ENCODE results near the gene FOXN3. TPM values are rescaled to one million over a fixed set of nuclear protein-coding genes. Genes with fewer than 3 reads are reported as not detected.

FOXN3 gene
- polyA plus RNA-seq, 1 donor from 2014 or later, result 10.3 TPM

GRCh38 chr14:89400529-89400928 lies 16.5 kb downstream of the FOXN3 start:
- Histone ChIP-seq H3K27ac (ENCODE audit: low read length) (peak overlapping the region; percentile 83), H3K36me3 (ENCODE audit: insufficient read depth, low read length) (no peaks in the 10 kb centered on the region), H3K4me2 (ENCODE audit: low read length) (peak overlapping the region; percentile 70), H3K9me3 (ENCODE audit: low read length) (no peaks in the 10 kb centered on the region), H3F3A (ENCODE audit: insufficient read depth, low read length, poor library complexity, severe bottlenecking) (peaks cover 4% of the 10 kb centered on the region), H3K27me3 (ENCODE audit: insufficient read depth, low read depth, low read length) (no peaks in the 10 kb centered on the region), H3K79me2 (replicated peaks; ENCODE audit: insufficient read depth, low read length) (peaks cover 65% of the 10 kb centered on the region), H4K20me1 (ENCODE audit: insufficient read depth) (no peaks in the 10 kb centered on the region), H3K9ac (ENCODE audit: low read length) (peak overlapping the region; percentile 56), H2AFZ (ENCODE audit: low read depth, low read length) (no peak overlapping the region), H3K4me3 (ENCODE audit: low read length) (peak overlapping the region; percentile 58), H3K9me2 (ENCODE audit: insufficient read depth, low read length) (no peaks in the 10 kb centered on the region)
- TF ChIP-seq EZH2 (IDR thresholded peaks at IDR 0.05; ENCODE audit: borderline replicate concordance, insufficient read depth, low read length, poor library complexity, severe bottlenecking), result no peak
- no peak for TF ChIP-seq CTCF (IDR thresholded peaks at IDR 0.05; ENCODE audit: poor library complexity, severe bottlenecking)
- TF ChIP-seq EP300 (conservative IDR thresholded peaks at IDR 0.05; ENCODE audit: poor library complexity, severe bottlenecking), result no peak
- no peak for TF ChIP-seq TAF1 (IDR thresholded peaks at IDR 0.05; ENCODE audit: low read depth)
- TF ChIP-seq RAD21 (conservative IDR thresholded peaks at IDR 0.05), result no peak

GRCh38 chr14:89399594-89400068 lies 17.4 kb downstream of the FOXN3 start:
- peak overlapping the region; percentile 56 for H3K9ac ChIP-seq (ENCODE audit: low read length)
- H4K20me1 ChIP-seq (ENCODE audit: insufficient read depth), result no peaks in the 10 kb centered on the region
- H3K4me3 ChIP-seq (ENCODE audit: low read length), result peak overlapping the region; percentile 58

More at GRCh38 chr14:89399594-89400068, 17.4 kb downstream of the FOXN3 start:
- Histone ChIP-seq H3K4me2 (ENCODE audit: low read length) (peak overlapping the region; percentile 70), H2AFZ (ENCODE audit: low read depth, low read length) (no peak overlapping the region), H3K9me2 (ENCODE audit: insufficient read depth, low read length) (no peaks in the 10 kb centered on the region), H3F3A (ENCODE audit: insufficient read depth, low read length, poor library complexity, severe bottlenecking) (peaks cover 4% of the 10 kb centered on the region), H3K27me3 (ENCODE audit: insufficient read depth, low read depth, low read length) (no peaks in the 10 kb centered on the region), H3K27ac (ENCODE audit: low read length) (peak overlapping the region; percentile 83), H3K79me2 (replicated peaks; ENCODE audit: insufficient read depth, low read length) (peaks cover 59% of the 10 kb centered on the region), H3K36me3 (ENCODE audit: insufficient read depth, low read length) (no peaks in the 10 kb centered on the region), H3K9me3 (ENCODE audit: low read length) (no peaks in the 10 kb centered on the region)
- peak; percentile 65 for TF ChIP-seq RAD21 (conservative IDR thresholded peaks at IDR 0.05)
- peak; percentile 60 for TF ChIP-seq POLR2AphosphoS5 (IDR thresholded peaks at IDR 0.05)
- no peak for TF ChIP-seq EZH2 (IDR thresholded peaks at IDR 0.05; ENCODE audit: borderline replicate concordance, insufficient read depth, low read length, poor library complexity, severe bottlenecking)
- peak; percentile 64 for TF ChIP-seq SMC3 (conservative IDR thresholded peaks at IDR 0.05; ENCODE audit: poor library complexity)
- no peak for TF ChIP-seq TAF1 (IDR thresholded peaks at IDR 0.05; ENCODE audit: low read depth)
- TF ChIP-seq EP300 (conservative IDR thresholded peaks at IDR 0.05; ENCODE audit: poor library complexity, severe bottlenecking), result peak; percentile 96
- peak; percentile 71 for TF ChIP-seq REST (IDR thresholded peaks at IDR 0.05; ENCODE audit: borderline replicate concordance)
- peak; percentile 28 for TF ChIP-seq CTCF (IDR thresholded peaks at IDR 0.05; ENCODE audit: poor library complexity, severe bottlenecking)
- peak; percentile 94 for TF ChIP-seq MXI1 (conservative IDR thresholded peaks at IDR 0.05; ENCODE audit: poor library complexity, severe bottlenecking)

All from neural cell (in vitro differentiated cells).